Tibial artery (tissue), 4 donors: ENCODE results near the gene GSTP1.

Experiments used
- DNase-seq, 2 donors: peaks; one replicate each; pipeline ENCODE4 v3.0.0-alpha.2; 2019
- H3K27ac ChIP-seq, 2 donors: fragments of 200-600 bp; sonication (generic) in 1 of 2; 1 replicate in 1 of 2; 2 replicates in 1 of 2; pipeline ENCODE4 v1.5.1; 2018 to 2019; ENCODE audit warnings: mild to moderate bottlenecking in 1 of 2
- H3K27me3 ChIP-seq, 2 donors: fragments of 200-600 bp; sonication (generic) in 1 of 2; one replicate each; pipeline versions ENCODE4 v1.5.1 to v1.6.0; 2016 to 2019
- H3K36me3 ChIP-seq, 3 donors: fragments of 200-600 bp; sonication (generic) in 2 of 3; one replicate each; pipeline ENCODE4 v1.5.1; 2016 to 2019; ENCODE audit warnings: mild to moderate bottlenecking in 2 of 3
- H3K4me1 ChIP-seq, 4 donors: fragments of 200-600 bp; sonication (generic) in 2 of 4; 1 replicate in 3 of 4; 2 replicates in 1 of 4; pipeline ENCODE4 v1.5.1; 2016 to 2019
- H3K4me3 ChIP-seq, 2 donors: fragments of 200-600 bp; sonication (generic) in 1 of 2; 1 replicate in 1 of 2; 2 replicates in 1 of 2; pipeline ENCODE4 v1.5.1; 2018 to 2019; ENCODE audit warnings: mild to moderate bottlenecking in 2 of 2
- H3K9me3 ChIP-seq, 3 donors: fragments of 200-600 bp; sonication (generic) in 1 of 3; one replicate each; pipeline ENCODE4 v1.5.1; 2016 to 2019
- intact Hi-C: fragments of 100-400 bp; cut with DNase I; formaldehyde crosslinking; loops from one replicate; pipeline ENCODE4 v1.15.0; 2023; ENCODE audit warnings: low total_unique reads
- TF ChIP-seq, protein P1 (sequence below), 2 experiments: fragments of 200-600 bp in 1 of 2; fragments of 450-650 bp in 1 of 2; IDR thresholded peaks; one replicate each; pipeline ENCODE4 v1.5.1; 2017 to 2019; ENCODE audit warnings: antibody characterized with exemption in 2 of 2, mild to moderate bottlenecking in 1 of 2, moderate library complexity in 1 of 2

The GSTP1 gene

GRCh38 chr11:67583247-67584204, at the start of gene GSTP1:
Gene GSTP1 (plus strand): TSS chr11:67583812. CDS start chr11:67583844, 32 bp downstream.
- TF ChIP-seq, protein P1, sequence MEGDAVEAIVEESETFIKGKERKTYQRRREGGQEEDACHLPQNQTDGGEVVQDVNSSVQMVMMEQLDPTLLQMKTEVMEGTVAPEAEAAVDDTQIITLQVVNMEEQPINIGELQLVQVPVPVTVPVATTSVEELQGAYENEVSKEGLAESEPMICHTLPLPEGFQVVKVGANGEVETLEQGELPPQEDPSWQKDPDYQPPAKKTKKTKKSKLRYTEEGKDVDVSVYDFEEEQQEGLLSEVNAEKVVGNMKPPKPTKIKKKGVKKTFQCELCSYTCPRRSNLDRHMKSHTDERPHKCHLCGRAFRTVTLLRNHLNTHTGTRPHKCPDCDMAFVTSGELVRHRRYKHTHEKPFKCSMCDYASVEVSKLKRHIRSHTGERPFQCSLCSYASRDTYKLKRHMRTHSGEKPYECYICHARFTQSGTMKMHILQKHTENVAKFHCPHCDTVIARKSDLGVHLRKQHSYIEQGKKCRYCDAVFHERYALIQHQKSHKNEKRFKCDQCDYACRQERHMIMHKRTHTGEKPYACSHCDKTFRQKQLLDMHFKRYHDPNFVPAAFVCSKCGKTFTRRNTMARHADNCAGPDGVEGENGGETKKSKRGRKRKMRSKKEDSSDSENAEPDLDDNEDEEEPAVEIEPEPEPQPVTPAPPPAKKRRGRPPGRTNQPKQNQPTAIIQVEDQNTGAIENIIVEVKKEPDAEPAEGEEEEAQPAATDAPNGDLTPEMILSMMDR (IDR thresholded peaks at IDR 0.05): peak; percentile 83 to 90
- Histone ChIP-seq H3K27ac (peak within 1 kb of the TSS; percentile 95 to 99), H3K27me3 (no peaks in the 10 kb centered on the region), H3K4me1 (peaks cover 0 to 27% (median 18%) of the 10 kb centered on the region in 4 donors), H3K4me3 (peak within 1 kb of the TSS; percentile 69 to 83), H3K36me3 (peaks cover 0 to 41% (median 30%) of the 10 kb centered on the region in 3 donors), H3K9me3 (no peaks in the 10 kb centered on the region)
- DNase-seq: peak; percentile 93 to 97
- intact Hi-C loops: no loop called here

DNA sequence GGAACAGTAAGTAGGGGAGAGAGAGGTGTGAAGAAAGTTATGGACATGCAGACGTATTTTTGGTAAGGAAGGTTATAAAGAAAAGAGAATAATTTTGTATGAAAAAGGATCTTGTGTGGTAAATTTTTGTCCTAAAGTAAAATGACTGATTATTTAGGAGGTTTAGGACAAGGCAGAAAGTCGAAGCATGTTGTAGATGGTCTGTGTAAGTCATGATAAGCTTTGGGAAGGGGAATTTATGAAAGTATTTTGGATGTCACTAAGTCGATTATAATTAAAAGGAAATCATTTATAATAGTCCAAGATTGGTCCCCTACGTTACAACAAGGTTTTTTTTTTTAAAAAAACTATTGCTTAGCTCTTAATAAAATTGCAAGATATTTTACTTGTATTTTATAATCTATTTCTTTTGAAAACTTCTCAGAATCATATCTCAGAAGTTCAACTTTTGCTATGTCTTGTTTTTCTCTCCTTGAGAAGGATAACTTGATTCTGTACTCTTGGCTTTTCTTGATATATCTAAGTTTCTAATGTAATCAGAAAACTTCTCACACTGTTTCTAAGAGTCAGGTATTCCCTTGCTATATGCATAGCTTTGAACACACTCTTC, 49.4 kb upstream of the GSTP1 start:
- DNase-seq: no peak
- Histone ChIP-seq H3K4me3 (no peak overlapping the region), H3K4me1 (peaks cover 0 to 4% (median 0%) of the 10 kb centered on the region in 4 donors), H3K27ac (no peak overlapping the region), H3K27me3 (peaks cover 0 to 4% of the 10 kb centered on the region in 2 donors), H3K9me3 (peaks cover 0 to 4% (median 0%) of the 10 kb centered on the region in 3 donors), H3K36me3 (no peaks in the 10 kb centered on the region)
- intact Hi-C loops: no loop called here
- TF ChIP-seq, protein P1 (IDR thresholded peaks at IDR 0.05): no peak

- peaks cover 0 to 4% (median 0%) of the 10 kb centered on the region in 3 donors for H3K9me3 ChIP-seq
- DNase-seq: no peak
- H3K4me1 ChIP-seq: peaks cover 0 to 4% (median 0%) of the 10 kb centered on the region in 4 donors
- intact Hi-C loops: no loop called here
- no peaks in the 10 kb centered on the region for H3K27me3 ChIP-seq
- no peak overlapping the region for H3K27ac ChIP-seq
- H3K4me3 ChIP-seq: no peak overlapping the region
- no peaks in the 10 kb centered on the region for H3K36me3 ChIP-seq
- TF ChIP-seq, protein P1 (IDR thresholded peaks at IDR 0.05): no peak
These were observed 48.1 kb upstream of the GSTP1 start for GRCh38 chr11:67535561-67535960.

- no peak overlapping the region for H3K27ac ChIP-seq
- TF ChIP-seq, protein P1 (IDR thresholded peaks at IDR 0.05): no peak
- H3K36me3 ChIP-seq: no peaks in the 10 kb centered on the region
- DNase-seq: no peak
- intact Hi-C loops: no loop called here
- no peaks in the 10 kb centered on the region for H3K27me3 ChIP-seq
- H3K9me3 ChIP-seq: peaks cover 0 to 4% (median 0%) of the 10 kb centered on the region in 3 donors
- peaks cover 0 to 4% (median 0%) of the 10 kb centered on the region in 4 donors for H3K4me1 ChIP-seq
- no peak overlapping the region for H3K4me3 ChIP-seq
These were observed 45.3 kb upstream of the GSTP1 start for GRCh38 chr11:67538306-67538705.

DNA sequence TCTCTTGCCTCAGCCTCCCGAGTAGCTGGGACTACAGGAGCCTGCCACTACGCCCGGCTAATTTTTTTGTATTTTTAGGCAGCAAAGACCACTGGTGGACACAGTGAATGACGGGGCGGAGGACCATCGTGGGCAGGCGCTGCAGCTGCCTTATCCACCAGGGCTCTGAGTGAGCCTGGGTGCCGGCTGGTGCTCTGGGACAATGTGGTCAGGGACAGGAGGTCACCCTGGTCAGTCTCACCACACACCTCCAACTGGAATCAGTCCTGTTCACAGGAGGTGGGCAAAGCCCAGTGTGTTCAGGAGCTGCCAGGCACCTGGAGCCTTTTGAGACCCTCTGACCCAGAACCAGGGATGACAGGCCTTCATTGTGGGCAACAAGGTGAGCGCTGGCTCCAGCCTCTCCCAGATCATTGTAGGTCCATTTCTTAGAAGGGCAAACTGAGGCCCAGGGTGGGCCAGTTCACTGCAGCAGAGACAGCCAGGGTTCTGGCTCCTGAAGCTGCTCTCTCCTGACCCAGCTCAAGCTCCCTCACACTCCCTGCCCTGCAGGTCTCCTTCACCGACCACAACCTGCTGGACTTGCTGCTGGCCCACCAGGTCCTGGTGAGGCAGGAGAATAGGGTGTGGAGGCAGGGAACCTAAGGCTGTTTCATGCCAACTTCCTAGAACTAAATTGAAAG, 44.6 kb upstream of the GSTP1 start:
- H3K27me3 ChIP-seq: no peaks in the 10 kb centered on the region
- TF ChIP-seq, protein P1 (IDR thresholded peaks at IDR 0.05): no peak
- intact Hi-C loops: no loop called here
- peaks cover 0 to 4% (median 0%) of the 10 kb centered on the region in 3 donors for H3K9me3 ChIP-seq
- H3K4me1 ChIP-seq: peaks cover 0 to 4% (median 0%) of the 10 kb centered on the region in 4 donors
- H3K27ac ChIP-seq: no peak overlapping the region
- no peaks in the 10 kb centered on the region for H3K36me3 ChIP-seq
- no peak overlapping the region for H3K4me3 ChIP-seq
- DNase-seq: no peak
